Kidney (tissue), 14 donors: ENCODE results near the gene PROP1. TPM values are rescaled to one million over a fixed set of nuclear protein-coding genes. Genes with fewer than 3 reads are reported as not detected.

Experiments used
- DNase-seq, 5 donors: peaks; one replicate each; pipeline ENCODE4 v3.0.0-alpha.2; 2013 to 2020
- FAIRE-seq: peaks from 2 replicates; lab custom pipeline; 2012; peaks lifted over from hg19 to GRCh38; lab: Jason Lieb, UNC
- H3K27ac ChIP-seq, 2 donors: one replicate each; pipeline ENCODE4 v1.7.0; 2013; ENCODE audit warnings: low read depth in 2 of 2, low read length in 2 of 2, inconsistent platforms in 1 of 2
- H3K27me3 ChIP-seq: one replicate; pipeline ENCODE4 v1.7.1; 2013; ENCODE audit warnings: low read length, inconsistent platforms; ENCODE audit not compliant: control insufficient read depth, insufficient read depth
- H3K36me3 ChIP-seq, 3 donors: one replicate each; pipeline versions ENCODE4 v1.7.0 to v1.7.1; 2013; ENCODE audit warnings: low read length in 3 of 3, control low read depth in 1 of 3, inconsistent platforms in 1 of 3; ENCODE audit not compliant: insufficient read depth in 3 of 3, control insufficient read depth in 2 of 3
- H3K4me1 ChIP-seq, 3 donors: one replicate each; pipeline versions ENCODE4 v1.7.0 to v1.7.1; 2013; ENCODE audit warnings: low read length in 3 of 3, inconsistent platforms in 1 of 3, low read depth in 1 of 3; ENCODE audit not compliant: control insufficient read depth in 2 of 3, insufficient read depth in 2 of 3
- H3K4me3 ChIP-seq, 3 donors: one replicate each; pipeline versions ENCODE4 v1.7.0 to v1.8.1; 2013; ENCODE audit warnings: low read length in 3 of 3, control low read depth in 1 of 3, inconsistent platforms in 1 of 3
- H3K9ac ChIP-seq, 3 donors: one replicate each; pipeline versions ENCODE4 v1.7.0 to v1.7.1; 2013; ENCODE audit warnings: low read length in 3 of 3, control low read depth in 1 of 3, inconsistent platforms in 1 of 3
- H3K9me3 ChIP-seq, 3 donors: one replicate each; pipeline versions ENCODE4 v1.7.0 to v1.7.1; 2013; ENCODE audit warnings: low read length in 3 of 3, control low read depth in 1 of 3, inconsistent platforms in 1 of 3; ENCODE audit not compliant: control insufficient read depth in 2 of 3, insufficient read depth in 1 of 3
- CTCF ChIP-seq: IDR thresholded peaks from 3 replicates; pipeline ENCODE4 v1.5.1; 2012; ENCODE audit warnings: mild to moderate bottlenecking, moderate library complexity, borderline replicate concordance; ENCODE audit not compliant: insufficient read depth; ENCODE audit errors: extremely low read depth
- intact Hi-C: fragments of 100-400 bp; cut with DNase I; formaldehyde crosslinking; loops from one replicate; pipeline ENCODE4 v1.11.1; 2022
- polyA plus RNA-seq: library from polyadenylated mRNA; stranded (reverse); fragments of 350-450 nt; fragmentation: Illumina TruSeq; extraction: RNeasy Lipid Tissue Mini Kit (QIAGEN cat#74804); gene quantifications from one replicate; pipeline ENCODE4 v1.2.3, GENCODE V29; 2014; ENCODE audit warnings: low read depth, low replicate concordance; ENCODE audit not compliant: insufficient read depth
- total RNA-seq: library from RNA; stranded (reverse); fragmentation: NEBNext Ultra II Directional; extraction: Animal tissue kit (Norgen Biotek cat#: 25700); gene quantifications from one replicate; pipeline ENCODE4 v1.2.1, GENCODE V29; 2021
- donor health status: control.
- donor health status: control.
- donor health status: control.
- donor health status: control.
- donor health status: control.
- donor health status: DM: yes; HTN: yes; CAD: no.
- donor health status: Normal renal cell carcinoma (clear cell type).

The PROP1 gene
- total and polyA plus RNA-seq, 2 donors from 2014 or later: not detected

- DNase-seq: no peak
- Histone ChIP-seq H3K27me3 (no peaks in the 10 kb centered on the region), H3K27ac (no peak overlapping the region), H3K9me3 (no peaks in the 10 kb centered on the region), H3K4me1 (no peaks in the 10 kb centered on the region), H3K4me3 (no peak overlapping the region), H3K9ac (no peak overlapping the region), H3K36me3 (no peaks in the 10 kb centered on the region)
- TF ChIP-seq CTCF: no peak
- FAIRE-seq: no peak
- intact Hi-C loops: no loop called here
Measured at GRCh38 chr5:177964471-177964870, 31.6 kb downstream of the PROP1 start.

GRCh38 chr5:177963966-177964365 is 32.1 kb downstream of the PROP1 start:
- no peak for TF ChIP-seq CTCF
- FAIRE-seq (no peak), DNase-seq (no peak)
- Histone ChIP-seq H3K36me3 (no peaks in the 10 kb centered on the region), H3K27me3 (no peaks in the 10 kb centered on the region), H3K4me1 (no peaks in the 10 kb centered on the region), H3K4me3 (no peak overlapping the region), H3K9me3 (no peaks in the 10 kb centered on the region), H3K27ac (no peak overlapping the region), H3K9ac (no peak overlapping the region)
- intact Hi-C loops: no loop called here

- DNase-seq: no peak
- Histone ChIP-seq H3K4me1 (no peaks in the 10 kb centered on the region), H3K9ac (no peak overlapping the region), H3K27me3 (no peaks in the 10 kb centered on the region), H3K36me3 (no peaks in the 10 kb centered on the region), H3K27ac (no peak overlapping the region), H3K9me3 (no peaks in the 10 kb centered on the region), H3K4me3 (no peak overlapping the region)
- FAIRE-seq: no peak
- intact Hi-C loops: no loop called here
- TF ChIP-seq CTCF: no peak
Measured at GRCh38 chr5:177959315-177959714, 36.7 kb downstream of the PROP1 start.

GRCh38 chr5:177958696-177959095 is 37.3 kb downstream of the PROP1 start:
- H3K9ac ChIP-seq: no peak overlapping the region
- no peaks in the 10 kb centered on the region for H3K4me1 ChIP-seq
- H3K4me3 ChIP-seq: no peak overlapping the region
- FAIRE-seq: no peak
- DNase-seq: no peak
- H3K27me3 ChIP-seq: no peaks in the 10 kb centered on the region
- no peak for TF ChIP-seq CTCF
- H3K9me3 ChIP-seq: no peaks in the 10 kb centered on the region
- H3K27ac ChIP-seq: no peak overlapping the region
- H3K36me3 ChIP-seq: no peaks in the 10 kb centered on the region
- intact Hi-C loops: no loop called here
